OCI-LY7 (cell line): Measurements from ENCODE around the gene UBE2E3. TPM values are rescaled to one million over a fixed set of nuclear protein-coding genes. Genes with fewer than 3 reads are reported as not detected.

Source experiments
- BruUV-seq: library from RNA; stranded (reverse); fragments of 400-500 nt; replicated peaks from 2 replicates; lab custom pipeline; 2021; lab: Mats Ljungman, UMichigan
- CTCF ChIA-PET: fragments of 300-600 bp; sonication (Branson Sonifier 250); formaldehyde crosslinking; loops from one replicate; lab custom pipeline; 2022; ENCODE audit warnings: antibody characterized with exemption; ENCODE audit not compliant: unreplicated experiment; lab: Charles Lee
- POLR2A ChIA-PET: fragments of 300-600 bp; sonication (Branson Sonifier 250); formaldehyde crosslinking; loops from one replicate; lab custom pipeline; 2022; ENCODE audit warnings: antibody characterized with exemption; lab: Charles Lee
- DNase-seq: peaks from one replicate; pipeline ENCODE4 v3.0.0-alpha.2; 2015; ENCODE audit warnings: low spot score
- H2AFZ ChIP-seq: fragments of 200-600 bp; sonication (generic), shearing (Covaris generic); 2 replicates; pipeline ENCODE4 v1.6.1; 2014; ENCODE audit warnings: mild to moderate bottlenecking, antibody characterized with exemption, low read length, moderate library complexity
- H3K27ac ChIP-seq: fragments of 200-600 bp; sonication (generic); 2 replicates; pipeline ENCODE4 v1.5.1; 2014; ENCODE audit warnings: mixed run types, low read depth, mild to moderate bottlenecking, moderate library complexity, low read length, inconsistent platforms; ENCODE audit not compliant: poor library complexity, severe bottlenecking
- H3K36me3 ChIP-seq: fragments of 200-600 bp; sonication (generic); 2 replicates; pipeline ENCODE4 v1.6.1; 2014; ENCODE audit warnings: mild to moderate bottlenecking, antibody characterized with exemption, low read length, moderate library complexity, mixed read lengths; ENCODE audit not compliant: insufficient read depth
- H3K4me1 ChIP-seq: fragments of 200-600 bp; sonication (generic); 2 replicates; pipeline ENCODE4 v1.5.1; 2014; ENCODE audit warnings: mild to moderate bottlenecking, low read length; ENCODE audit not compliant: insufficient read depth, poor library complexity, severe bottlenecking
- H3K4me2 ChIP-seq: fragments of 200-600 bp; sonication (generic); 2 replicates; pipeline ENCODE4 v1.6.1; 2014; ENCODE audit warnings: mild to moderate bottlenecking, low read length
- H3K4me3 ChIP-seq: fragments of 200-600 bp; sonication (generic); 2 replicates; pipeline ENCODE4 v1.5.1; 2014; ENCODE audit warnings: mild to moderate bottlenecking, low read depth, low read length; ENCODE audit not compliant: poor library complexity, severe bottlenecking
- H3K79me2 ChIP-seq: fragments of 200-600 bp; sonication (generic); 2 replicates; pipeline ENCODE4 v1.6.1; 2016; ENCODE audit warnings: low read depth, mild to moderate bottlenecking, low read length, moderate library complexity, mixed read lengths; ENCODE audit not compliant: insufficient read depth
- H3K9me2 ChIP-seq: fragments of 200-600 bp; sonication (generic); 2 replicates; pipeline ENCODE4 v1.6.1; 2016; ENCODE audit warnings: mild to moderate bottlenecking, low read length, mixed read lengths; ENCODE audit not compliant: insufficient read depth
- H3K9me3 ChIP-seq: fragments of 200-600 bp; sonication (generic); 2 replicates; pipeline ENCODE4 v1.6.1; 2014; ENCODE audit warnings: mild to moderate bottlenecking, mixed run types, low read length, mixed read lengths
- H4K20me1 ChIP-seq: fragments of 200-600 bp; sonication (generic); 2 replicates; pipeline ENCODE4 v1.6.1; 2014; ENCODE audit warnings: mild to moderate bottlenecking, antibody characterized with exemption, low read length, moderate library complexity, mixed read lengths; ENCODE audit not compliant: insufficient read depth
- CTCF ChIP-seq: fragments of 200-600 bp; sonication (generic); conservative IDR thresholded peaks from 2 replicates; pipeline ENCODE4 v1.5.1; 2014; ENCODE audit warnings: mild to moderate bottlenecking, antibody characterized with exemption, low read length, moderate library complexity, mixed read lengths
- EZH2phosphoT487 ChIP-seq: fragments of 200-600 bp; sonication (generic); IDR thresholded peaks from 2 replicates; pipeline ENCODE4 v1.6.1; 2018; ENCODE audit warnings: low read depth, borderline replicate concordance, mild to moderate bottlenecking, mixed run types, antibody characterized with exemption, low read length, moderate library complexity, mixed read lengths
- intact Hi-C: fragments of 100-400 bp; cut with micrococcal nuclease; formaldehyde crosslinking; loops from one replicate; pipeline ENCODE4 v1.10.0; 2022; ENCODE audit not compliant: unreplicated experiment
- total RNA-seq, 2 experiments: library from RNA; depleted of rRNA in 1 of 2; stranded (reverse); fragments of >200 nt in 1 of 2; shearing (Covaris generic) in 1 of 2; gene quantifications; 2 replicates each; pipeline ENCODE4 v1.2.3, GENCODE V29; 2014 to 2022

The UBE2E3 gene
- total RNA-seq, 2 experiments from 2014 or later, result 33.7 to 48.6 TPM

GRCh38 chr2:180991361-180991760 is 11.0 kb downstream of the UBE2E3 start:
- intact Hi-C loops, result no loop called here
- Histone ChIP-seq H3K27ac (no peak overlapping the region), H4K20me1 (no peaks in the 10 kb centered on the region; the same call in 1 of the 2 replicates), H3K4me3 (no peak overlapping the region), H3K4me2 (no peak overlapping the region), H3K36me3 (no peaks in the 10 kb centered on the region), H3K9me2 (no peaks in the 10 kb centered on the region), H3K4me1 (no peaks in the 10 kb centered on the region), H2AFZ (no peak overlapping the region), H3K79me2 (no peaks in the 10 kb centered on the region), H3K9me3 (no peaks in the 10 kb centered on the region)
- no TSS peak for BruUV-seq
- DNase-seq, result no peak
- POLR2A ChIA-PET, result interaction anchor here (1.9 kb wide), 1 partner anchor 22 kb away, joined by 5 read pairs; no protein-coding TSS in a partner anchor
- CTCF ChIA-PET, result no interaction called here
- TF ChIP-seq CTCF (peak; percentile 45; the same call in 1 of the 2 replicates), EZH2phosphoT487 (no peak)

GRCh38 chr2:180991820-180992219 is 11.4 kb downstream of the UBE2E3 start:
- no peak for DNase-seq
- Histone ChIP-seq H2AFZ (no peak overlapping the region), H3K4me2 (no peak overlapping the region), H3K9me3 (no peaks in the 10 kb centered on the region), H3K4me1 (no peaks in the 10 kb centered on the region), H3K9me2 (no peaks in the 10 kb centered on the region), H3K79me2 (no peaks in the 10 kb centered on the region), H3K36me3 (no peaks in the 10 kb centered on the region), H4K20me1 (no peaks in the 10 kb centered on the region; the same call in 1 of the 2 replicates), H3K27ac (no peak overlapping the region), H3K4me3 (no peak overlapping the region)
- no TSS peak for BruUV-seq
- no peak for TF ChIP-seq EZH2phosphoT487
- TF ChIP-seq CTCF, result no peak
- CTCF ChIA-PET, result no interaction called here
- intact Hi-C loops, result no loop called here
- POLR2A ChIA-PET, result interaction anchor here (1.9 kb wide), 1 partner anchor 23 kb away, joined by 5 read pairs; no protein-coding TSS in a partner anchor

- CTCF ChIA-PET, result interaction anchor here (0.6 kb wide), 1 partner anchor 1851 kb away, joined by 3 read pairs; no protein-coding TSS in a partner anchor
- H3K4me1 ChIP-seq, result no peaks in the 10 kb centered on the region
- H3K9me3 ChIP-seq, result no peaks in the 10 kb centered on the region
- H3K4me3 ChIP-seq, result no peak overlapping the region
- POLR2A ChIA-PET, result interaction anchor here (0.6 to 1.2 kb wide), 3 partner anchors 9 to 26 kb away, joined by 3 to 4 read pairs (median 3); no protein-coding TSS in a partner anchor
- no peak for DNase-seq
- no peak overlapping the region for H3K4me2 ChIP-seq
- no peaks in the 10 kb centered on the region for H3K36me3 ChIP-seq
- no peak overlapping the region for H2AFZ ChIP-seq
- no peaks in the 10 kb centered on the region for H3K79me2 ChIP-seq
- TF ChIP-seq CTCF (no peak), EZH2phosphoT487 (no peak)
- BruUV-seq, result no TSS peak
- H3K27ac ChIP-seq, result no peak overlapping the region
- H3K9me2 ChIP-seq, result no peaks in the 10 kb centered on the region
- H4K20me1 ChIP-seq, result no peaks in the 10 kb centered on the region
- intact Hi-C loops, result no loop called here
Measured at GRCh38 chr2:180992994-180993393, 12.6 kb downstream of the UBE2E3 start.
